Stimulated activated CD4-positive, alpha-beta T cell treated with anti-CD3 and anti-CD28 coated beads, TNF-alpha, amount 100 ng/mL, for 48 hours (primary cell): ENCODE measurements around the gene ZBTB11.
"Not testable (repeated sequence)": the region's sequence is repeated elsewhere in the genome, so short reads cannot be mapped to it uniquely, and the experiment has no call there.

Source experiments
- DNase-seq, 3 donors: peaks; one replicate each; pipeline ENCODE4 v3.0.0-alpha.2; 2020; ENCODE audit warnings: low read depth in 3 of 3

The ZBTB11 gene

GRCh38 chr3:101676765-101677435 is at the start of gene ZBTB11:
Gene ZBTB11, minus strand, starts transcription at chr3:101677132. Its CDS starts 218 bp downstream, at chr3:101676914.
- peak; percentile 99 to 100 (median 99) for DNase-seq

- no peak for DNase-seq
Measured at GRCh38 chr3:101725890-101726275, 49.0 kb upstream of the ZBTB11 start.

- DNase-seq: no peak
Measured at GRCh38 chr3:101725194-101725889, 48.4 kb upstream of the ZBTB11 start.

GRCh38 chr3:101724329-101725193 is 47.6 kb upstream of the ZBTB11 start, which contains the start of gene CEP97:
Gene CEP97, plus strand, starts transcription at chr3:101724614. Its CDS starts 63 bp downstream, at chr3:101724677.
- peak; percentile 76 to 87 (median 82) for DNase-seq

- no peak for DNase-seq
Measured at GRCh38 chr3:101722394-101723173, 45.7 kb upstream of the ZBTB11 start.

GRCh38 chr3:101720851-101721840 is 44.2 kb upstream of the ZBTB11 start:
- DNase-seq: peak in 1 of 3 donors; percentile 13

- DNase-seq: no peak
Measured at GRCh38 chr3:101719604-101720185, 42.8 kb upstream of the ZBTB11 start.

- no peak for DNase-seq
Measured at GRCh38 chr3:101718455-101718854, 41.5 kb upstream of the ZBTB11 start.

- no peak for DNase-seq
Measured at GRCh38 chr3:101709126-101709525, 32.2 kb upstream of the ZBTB11 start.

GRCh38 chr3:101704639-101705038 is 27.7 kb upstream of the ZBTB11 start:
- DNase-seq: not testable (repeated sequence)

- no peak for DNase-seq
Measured at GRCh38 chr3:101703169-101703568, 26.2 kb upstream of the ZBTB11 start.

- DNase-seq: no peak
Measured at GRCh38 chr3:101702726-101703125, 25.8 kb upstream of the ZBTB11 start.

GRCh38 chr3:101701696-101702634 is 25.0 kb upstream of the ZBTB11 start:
- no peak for DNase-seq

GRCh38 chr3:101695779-101696372 is 18.9 kb upstream of the ZBTB11 start:
- peak in 1 of 3 donors; percentile 45 for DNase-seq

GRCh38 chr3:101694836-101695235 is 17.9 kb upstream of the ZBTB11 start:
- not testable (repeated sequence) for DNase-seq

- not testable (repeated sequence) for DNase-seq
Measured at GRCh38 chr3:101693540-101693939, 16.6 kb upstream of the ZBTB11 start.

- DNase-seq: not testable (repeated sequence)
Measured at GRCh38 chr3:101691685-101692671, 15.0 kb upstream of the ZBTB11 start.
